ENCODE data around the gene UPK3A. TPM values are rescaled to one million over a fixed set of nuclear protein-coding genes. Genes with fewer than 3 reads are reported as not detected.
A peak's percentile ranks its signal among the peaks of the same experiment; 100 is the strongest.

Gene UPK3A
- total and polyA plus RNA-seq, 10 of the 15 experiments (the other 5 are each of a cell fraction or from before 2014, with no cell fraction given), result not detected

- TF ChIP-seq, protein P1, sequence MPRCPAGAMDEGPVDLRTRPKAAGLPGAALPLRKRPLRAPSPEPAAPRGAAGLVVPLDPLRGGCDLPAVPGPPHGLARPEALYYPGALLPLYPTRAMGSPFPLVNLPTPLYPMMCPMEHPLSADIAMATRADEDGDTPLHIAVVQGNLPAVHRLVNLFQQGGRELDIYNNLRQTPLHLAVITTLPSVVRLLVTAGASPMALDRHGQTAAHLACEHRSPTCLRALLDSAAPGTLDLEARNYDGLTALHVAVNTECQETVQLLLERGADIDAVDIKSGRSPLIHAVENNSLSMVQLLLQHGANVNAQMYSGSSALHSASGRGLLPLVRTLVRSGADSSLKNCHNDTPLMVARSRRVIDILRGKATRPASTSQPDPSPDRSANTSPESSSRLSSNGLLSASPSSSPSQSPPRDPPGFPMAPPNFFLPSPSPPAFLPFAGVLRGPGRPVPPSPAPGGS (IDR thresholded peaks at IDR 0.05; ENCODE audit: borderline replicate concordance, insufficient read depth, low read depth, low read length, poor library complexity, severe bottlenecking), result no peak
- TF ChIP-seq ATF7 (IDR thresholded peaks at IDR 0.05; ENCODE audit: low read depth) (no peak; the same call in 1 of the 2 replicates), HDAC2 (IDR thresholded peaks at IDR 0.05) (no peak), SIX5 (IDR thresholded peaks at IDR 0.05; ENCODE audit: low read depth, low read length, severe bottlenecking) (no peak), NR2C1 (IDR thresholded peaks at IDR 0.05) (peak; percentile 71), SMC3 (IDR thresholded peaks at IDR 0.05; ENCODE audit: borderline replicate concordance, low read length) (peak; percentile 73; the same call in 1 of the 2 replicates), HDGF (IDR thresholded peaks at IDR 0.05) (peak; percentile 45), ETV6 (conservative IDR thresholded peaks at IDR 0.05 in 1 of 2, IDR thresholded peaks at IDR 0.05 in 1 of 2; ENCODE audit: borderline replicate concordance in 1 of 2, low read depth in 1 of 2) (0 out of 4 replicates have a peak, but pooled peaks of 1 of the 2 experiments have one; percentile 10), IRF4 (IDR thresholded peaks at IDR 0.05; ENCODE audit: low read depth, low read length) (peak; percentile 75; the same call in 1 of the 2 replicates), RELA (IDR thresholded peaks at IDR 0.05; ENCODE audit: borderline replicate concordance, partially characterized antibody) (no peak), PAX5 (IDR thresholded peaks at IDR 0.05; ENCODE audit: borderline replicate concordance, low read depth, low read length) (peak; percentile 90; the same call in 1 of the 2 replicates), RAD21 (IDR thresholded peaks at IDR 0.05; ENCODE audit: insufficient read depth, low read depth, low read length) (peak; percentile 74), EP300 (IDR thresholded peaks at IDR 0.05; ENCODE audit: borderline replicate concordance in 1 of 2, control insufficient read depth in 1 of 2, low read depth in 2 of 2, low read length in 2 of 2) (peak; percentile 52 to 61; a peak in 2 of 4 replicates), SMARCA5 (IDR thresholded peaks at IDR 0.05) (peak; percentile 77; the same call in 1 of the 2 replicates), RAD51 (IDR thresholded peaks at IDR 0.05) (peak; percentile 69; the same call in 1 of the 2 replicates), JUNB (IDR thresholded peaks at IDR 0.05) (no peak), SP1 (IDR thresholded peaks at IDR 0.05; ENCODE audit: low read depth, low read length) (peak; percentile 53), BHLHE40 (IDR thresholded peaks at IDR 0.05; ENCODE audit: borderline replicate concordance in 1 of 2, low read depth in 2 of 2, low read length in 1 of 2) (peak; percentile 49 to 61; a peak in 2 of 4 replicates), SUZ12 (IDR thresholded peaks at IDR 0.05; ENCODE audit: unreplicated experiment) (no peak), SREBF1 (IDR thresholded peaks at IDR 0.05; ENCODE audit: low read length) (no peak), ZNF274 (IDR thresholded peaks at IDR 0.05; ENCODE audit: insufficient read depth, insufficient read length) (no peak)
- TF ChIP-seq, protein P2, sequence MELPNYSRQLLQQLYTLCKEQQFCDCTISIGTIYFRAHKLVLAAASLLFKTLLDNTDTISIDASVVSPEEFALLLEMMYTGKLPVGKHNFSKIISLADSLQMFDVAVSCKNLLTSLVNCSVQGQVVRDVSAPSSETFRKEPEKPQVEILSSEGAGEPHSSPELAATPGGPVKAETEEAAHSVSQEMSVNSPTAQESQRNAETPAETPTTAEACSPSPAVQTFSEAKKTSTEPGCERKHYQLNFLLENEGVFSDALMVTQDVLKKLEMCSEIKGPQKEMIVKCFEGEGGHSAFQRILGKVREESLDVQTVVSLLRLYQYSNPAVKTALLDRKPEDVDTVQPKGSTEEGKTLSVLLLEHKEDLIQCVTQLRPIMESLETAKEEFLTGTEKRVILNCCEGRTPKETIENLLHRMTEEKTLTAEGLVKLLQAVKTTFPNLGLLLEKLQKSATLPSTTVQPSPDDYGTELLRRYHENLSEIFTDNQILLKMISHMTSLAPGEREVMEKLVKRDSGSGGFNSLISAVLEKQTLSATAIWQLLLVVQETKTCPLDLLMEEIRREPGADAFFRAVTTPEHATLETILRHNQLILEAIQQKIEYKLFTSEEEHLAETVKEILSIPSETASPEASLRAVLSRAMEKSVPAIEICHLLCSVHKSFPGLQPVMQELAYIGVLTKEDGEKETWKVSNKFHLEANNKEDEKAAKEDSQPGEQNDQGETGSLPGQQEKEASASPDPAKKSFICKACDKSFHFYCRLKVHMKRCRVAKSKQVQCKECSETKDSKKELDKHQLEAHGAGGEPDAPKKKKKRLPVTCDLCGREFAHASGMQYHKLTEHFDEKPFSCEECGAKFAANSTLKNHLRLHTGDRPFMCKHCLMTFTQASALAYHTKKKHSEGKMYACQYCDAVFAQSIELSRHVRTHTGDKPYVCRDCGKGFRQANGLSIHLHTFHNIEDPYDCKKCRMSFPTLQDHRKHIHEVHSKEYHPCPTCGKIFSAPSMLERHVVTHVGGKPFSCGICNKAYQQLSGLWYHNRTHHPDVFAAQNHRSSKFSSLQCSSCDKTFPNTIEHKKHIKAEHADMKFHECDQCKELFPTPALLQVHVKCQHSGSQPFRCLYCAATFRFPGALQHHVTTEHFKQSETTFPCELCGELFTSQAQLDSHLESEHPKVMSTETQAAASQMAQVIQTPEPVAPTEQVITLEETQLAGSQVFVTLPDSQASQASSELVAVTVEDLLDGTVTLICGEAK (IDR thresholded peaks at IDR 0.05; ENCODE audit: borderline replicate concordance), result no peak
These were observed 21.1 kb upstream of the UPK3A start (continued) for GRCh38 chr22:45263463-45264269.
